Esophagus squamous epithelium (tissue), 4 donors: ENCODE data around the gene SPN.

Experiments
- CTCF ChIP-seq, 6 experiments: fragments of 450-650 bp in 4 of 6; fragments of 200-600 bp in 2 of 6; sonication (generic) in 2 of 6; IDR thresholded peaks; one replicate each; pipeline ENCODE4 v1.5.1; 2016 to 2019; ENCODE audit warnings: antibody characterized with exemption in 6 of 6, mild to moderate bottlenecking in 4 of 6, moderate library complexity in 4 of 6
- POLR2A ChIP-seq, 4 donors: fragments of 450-650 bp; IDR thresholded peaks; one replicate each; pipeline ENCODE4 v1.6.1; 2017; ENCODE audit warnings: antibody characterized with exemption in 4 of 4, mild to moderate bottlenecking in 4 of 4, moderate library complexity in 3 of 4

- TF ChIP-seq CTCF (IDR thresholded peaks at IDR 0.05) = no peak
- no peak for TF ChIP-seq POLR2A (IDR thresholded peaks at IDR 0.05)
Measured at GRCh38 chr16:29708917-29709600, 46.0 kb downstream of the SPN start.
